Germinal center (tissue), 1 donor: Measurements from ENCODE around the gene ADM2.
A peak's percentile ranks its signal among the peaks of the same experiment; 100 is the strongest.

Experiments
- DNase-seq: peaks from one replicate; pipeline ENCODE4 v3.0.0; 2012; ENCODE audit warnings: mixed read lengths, low spot score

Gene ADM2

DNA sequence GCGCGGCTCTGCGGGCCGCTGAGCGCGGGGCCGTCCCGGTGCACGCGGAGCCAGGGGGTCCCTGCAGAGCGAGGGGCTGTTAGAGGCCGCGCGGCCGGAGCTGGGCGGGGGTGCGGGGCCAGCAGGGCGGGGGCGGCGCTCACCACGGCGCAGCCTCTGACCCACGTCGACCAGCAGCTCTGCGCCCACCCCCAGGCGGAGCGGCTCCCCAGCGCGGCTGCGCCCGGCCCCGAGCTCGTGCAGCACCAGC lies 44.4 kb downstream of the ADM2 start:
- DNase-seq, result no peak

DNA sequence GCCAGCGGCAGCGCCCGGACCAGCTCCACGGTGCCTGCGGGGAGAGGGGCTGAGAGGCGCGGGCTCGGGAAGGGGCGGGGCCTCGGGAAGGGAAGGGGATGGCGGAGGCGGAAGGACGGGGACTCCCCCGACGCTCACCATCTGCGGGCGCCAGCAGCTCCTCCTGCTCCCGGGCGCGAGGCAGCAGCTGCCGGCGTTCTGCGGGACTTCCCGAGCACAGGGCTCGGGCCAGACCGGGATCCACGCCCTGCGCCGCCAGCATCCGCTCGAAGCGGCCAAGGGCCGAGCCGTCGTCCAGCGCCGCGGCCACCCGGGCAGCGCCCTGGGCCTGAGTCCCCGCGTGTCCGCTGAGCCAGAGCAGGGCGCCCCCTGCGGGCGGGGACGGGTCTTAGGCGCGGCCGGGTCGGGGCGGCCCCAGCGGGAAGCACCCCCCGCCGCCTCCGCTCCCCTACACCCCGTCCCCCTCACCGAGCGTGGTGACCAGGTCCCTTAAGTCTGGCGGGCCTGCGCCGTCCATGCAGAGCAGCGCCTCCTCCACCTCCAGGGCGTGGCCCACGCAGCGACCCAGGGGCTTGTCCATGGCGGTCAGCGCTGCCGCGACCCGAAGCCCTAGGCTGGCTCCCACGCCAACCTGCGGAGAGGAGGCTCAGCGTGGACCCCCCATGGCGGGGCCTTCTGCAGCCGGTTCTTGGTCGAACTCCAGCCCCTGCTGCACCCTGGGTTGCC lies 44.9 kb downstream of the ADM2 start:
- peak; percentile 84 for DNase-seq

DNA sequence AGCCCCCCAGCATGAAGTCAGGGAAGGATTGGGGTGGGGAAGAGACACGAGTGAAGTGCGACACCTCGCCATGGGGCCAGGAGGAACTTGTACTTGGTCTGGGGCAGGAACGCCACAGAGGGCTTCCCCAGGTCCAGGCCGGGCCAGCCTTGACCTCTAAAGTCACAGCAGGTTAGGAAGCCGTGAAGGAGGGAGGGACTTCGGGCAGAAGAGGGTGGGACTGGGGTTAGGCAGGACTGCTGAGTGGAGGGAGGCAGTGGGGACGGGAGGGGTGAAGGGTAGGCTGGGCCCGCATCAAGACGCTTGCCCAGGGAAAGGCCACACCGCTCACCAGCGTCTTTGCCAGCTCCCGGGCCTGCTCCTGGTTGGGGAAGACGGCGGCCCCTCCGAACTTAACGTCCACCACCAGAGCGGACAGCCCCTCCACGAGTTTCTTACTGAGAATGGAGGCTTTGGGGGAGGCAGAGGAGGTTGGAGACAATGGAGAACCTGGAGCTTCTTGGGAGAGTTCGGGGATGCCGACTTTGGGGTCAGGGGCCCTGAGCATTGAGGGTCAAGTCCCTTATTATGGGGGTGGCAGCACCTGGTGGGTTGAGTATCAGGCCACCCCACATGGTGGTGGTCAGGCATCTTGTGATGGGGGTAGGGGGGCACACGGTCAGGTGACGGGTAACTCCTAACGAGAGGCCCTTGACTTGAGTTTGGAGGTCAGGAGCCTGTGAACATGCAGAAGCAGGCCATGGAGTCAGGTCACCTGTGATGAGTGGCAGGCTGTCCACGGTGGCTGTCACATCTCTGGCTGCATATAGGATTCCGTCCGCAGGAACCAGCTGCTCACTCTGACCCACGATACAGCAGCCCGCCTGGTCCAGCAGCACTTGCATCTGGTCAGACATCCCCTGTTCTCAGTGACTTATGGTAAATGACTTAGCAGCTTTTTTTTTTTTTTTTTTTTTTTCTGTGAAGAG lies 45.8 kb downstream of the ADM2 start:
- DNase-seq, result no peak

DNA sequence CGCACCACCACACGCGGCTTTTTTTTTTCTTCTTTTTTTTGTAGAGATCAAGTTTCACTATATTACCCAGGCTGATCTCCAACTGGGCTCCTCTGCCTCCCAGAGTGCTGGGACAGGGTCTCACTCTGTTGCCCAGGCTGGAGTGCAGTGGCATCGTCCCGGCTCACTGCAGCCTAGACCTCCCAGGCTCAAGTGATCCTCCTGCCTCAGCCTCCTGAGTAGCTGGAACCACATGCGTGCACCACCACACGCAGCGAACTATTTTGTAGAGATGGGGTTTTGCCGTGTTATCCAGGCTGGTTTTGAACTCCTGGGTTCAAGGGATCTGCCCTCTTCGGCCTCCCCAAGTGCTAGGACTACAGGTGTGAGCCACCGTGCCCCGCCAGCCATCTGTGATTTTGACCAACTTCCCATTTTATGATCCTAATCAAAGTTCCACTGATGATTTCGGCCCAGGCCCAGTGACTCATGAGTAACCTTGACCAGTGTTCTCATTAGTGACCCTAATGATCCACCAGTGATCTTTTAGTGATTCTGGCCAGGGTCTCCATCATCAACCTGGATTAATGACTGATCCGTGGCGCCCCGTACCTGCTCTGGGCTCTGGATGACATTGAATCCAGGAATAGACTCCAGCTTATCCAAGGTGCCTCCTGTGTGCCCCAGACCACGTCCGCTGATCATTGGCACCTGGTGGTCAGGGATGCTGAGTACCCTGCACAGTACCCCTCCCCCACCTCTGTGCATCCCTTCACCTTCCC lies 46.8 kb downstream of the ADM2 start:
- DNase-seq, result no peak

DNA sequence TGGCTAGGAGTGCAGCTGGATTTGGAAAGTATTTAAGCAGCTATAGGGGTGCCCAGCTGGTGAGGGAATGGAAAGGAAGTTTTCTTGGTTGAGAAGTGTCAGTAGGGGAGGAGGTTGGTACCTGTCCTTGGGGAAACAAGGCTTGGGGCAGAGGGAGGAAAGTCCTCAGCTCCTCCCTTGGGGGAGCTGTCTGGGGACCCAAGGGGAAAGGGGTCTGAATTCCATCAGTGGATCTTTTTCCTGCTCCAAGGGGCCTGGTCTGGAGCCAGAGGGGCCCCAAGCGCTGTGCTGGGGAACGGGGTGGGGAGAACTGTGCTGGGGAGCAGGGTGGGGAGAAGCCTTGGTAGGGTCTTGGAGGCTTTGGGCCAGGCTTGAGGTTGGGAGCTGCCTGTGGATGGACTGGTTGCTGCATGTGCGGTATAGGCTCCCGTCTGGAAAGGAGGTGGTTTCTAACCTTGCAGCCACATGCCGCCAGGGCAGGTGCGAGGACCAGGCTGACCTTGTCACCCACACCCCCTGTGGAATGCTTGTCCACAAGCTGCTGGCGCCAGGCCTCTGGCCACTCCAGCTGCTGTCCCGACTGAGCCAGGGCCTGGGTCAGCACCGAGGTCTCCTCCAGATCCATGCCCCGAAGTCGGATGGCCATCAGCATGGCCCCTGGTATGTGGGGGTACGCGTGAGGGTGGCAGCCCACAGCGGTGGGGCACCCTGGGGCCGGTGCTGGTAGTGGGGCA lies 47.5 kb downstream of the ADM2 start:
- no peak for DNase-seq

DNA sequence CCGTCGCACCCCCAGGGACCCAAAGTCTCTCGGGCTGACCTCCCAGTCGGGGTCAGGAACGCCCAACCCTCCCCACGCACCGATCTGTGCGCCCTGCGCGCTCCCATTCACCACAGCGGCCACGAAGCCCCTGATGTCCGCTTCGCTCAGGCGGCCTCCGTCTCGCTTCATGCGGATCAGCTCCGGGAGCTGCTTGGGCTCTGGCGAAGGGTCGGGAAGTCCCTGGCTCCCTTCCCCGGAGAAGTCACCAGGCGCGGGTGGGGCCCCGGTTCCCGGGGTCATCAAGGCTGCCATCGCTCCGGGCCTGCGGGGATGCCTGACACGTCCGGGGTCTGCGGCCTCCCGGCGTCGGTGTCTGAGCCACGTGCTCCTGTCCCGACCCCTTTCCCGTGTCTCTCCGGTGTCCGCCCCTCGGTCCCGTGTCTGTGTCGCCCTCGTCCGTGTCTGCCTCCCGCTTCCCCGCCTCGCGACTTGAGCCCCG lies 48.1 kb downstream of the ADM2 start:
- no peak for DNase-seq

DNA sequence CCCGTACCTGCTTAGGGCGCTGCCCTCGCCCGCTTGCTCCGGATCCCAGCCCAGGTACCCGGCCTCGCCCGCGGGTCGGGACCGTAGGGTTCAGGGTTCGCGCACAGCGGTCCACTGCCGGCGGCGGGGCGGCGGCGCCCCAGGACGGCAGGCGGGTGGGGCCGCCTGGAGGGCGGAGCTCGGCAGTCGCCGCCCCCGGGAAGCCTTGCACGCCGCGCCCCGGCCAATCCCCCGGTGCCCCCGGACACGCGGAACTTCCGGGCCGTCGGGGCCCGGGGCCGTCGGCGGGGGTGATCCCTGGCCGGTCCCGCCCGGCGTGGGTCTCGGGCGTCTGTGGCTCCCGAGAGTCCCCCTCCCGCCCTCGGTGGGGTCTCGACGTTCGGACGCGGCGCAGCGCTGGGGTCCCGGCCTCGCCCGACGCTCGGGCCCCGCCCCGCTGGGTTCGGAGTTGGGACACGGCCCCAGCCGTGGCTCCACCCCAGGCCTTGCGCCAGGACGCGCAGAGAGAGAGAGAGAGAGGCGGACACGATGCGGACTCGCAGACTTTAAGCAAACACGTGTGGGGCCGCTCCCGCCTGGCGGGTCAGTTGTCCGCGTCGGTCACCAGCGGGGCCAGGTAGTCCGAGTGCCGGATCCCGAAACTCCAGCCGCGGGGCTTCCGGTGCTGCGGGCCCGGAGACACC lies 48.7 kb downstream of the ADM2 start, which contains the start of gene TYMP:
Gene TYMP (minus strand): TSS at position 116 of the 683 bp plus-strand sequence. CDS start 303 bp downstream, outside the sequence.
- DNase-seq, result peak; percentile 85

DNA sequence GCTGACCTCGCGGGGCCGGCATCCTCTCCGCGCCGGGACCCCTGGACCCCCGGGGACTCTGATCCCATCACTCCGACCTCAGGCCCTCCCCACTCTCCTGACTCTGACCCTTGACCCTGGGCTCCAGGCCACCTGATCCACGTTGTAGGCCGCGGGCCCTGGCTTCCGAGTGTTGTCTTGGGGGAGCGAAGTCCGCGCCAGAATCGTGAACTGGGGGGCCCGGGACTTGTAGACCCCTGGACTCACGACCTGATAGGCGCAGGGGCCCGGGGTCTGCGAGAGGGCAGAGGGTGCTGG lies 49.2 kb downstream of the ADM2 start:
- no peak for DNase-seq

DNA sequence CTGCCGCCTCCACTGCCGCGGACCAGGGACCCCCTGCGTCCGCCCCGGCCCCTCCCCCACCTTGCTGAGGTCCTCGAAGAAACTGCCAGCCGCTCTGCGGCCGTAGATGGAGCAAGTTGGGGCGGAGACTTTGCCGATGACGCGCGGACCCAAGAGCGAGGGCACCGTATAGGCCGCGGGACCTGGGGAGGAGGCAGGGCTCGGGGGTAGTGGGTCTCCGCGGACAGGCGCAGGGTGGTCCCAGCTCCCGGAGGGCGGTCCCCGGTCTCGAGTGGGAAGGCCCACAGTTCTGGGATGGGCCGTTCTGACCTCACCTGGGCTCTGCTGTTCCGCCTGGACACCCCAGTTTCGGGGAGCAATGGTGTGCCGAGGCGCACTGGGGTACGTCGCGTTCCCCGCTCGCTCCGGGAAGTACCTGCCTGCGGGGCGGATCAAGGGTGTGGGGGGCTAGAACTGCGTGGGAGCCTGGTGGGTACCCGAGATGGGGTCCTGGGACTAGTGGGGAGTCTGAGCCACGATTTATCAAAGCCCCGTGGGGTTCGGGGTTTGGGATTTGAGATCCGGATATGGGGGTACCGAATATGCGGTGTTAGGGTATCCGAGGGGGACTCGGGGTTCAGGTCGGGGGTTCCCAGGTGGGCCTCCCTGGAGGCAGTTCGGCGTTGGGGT lies 49.7 kb downstream of the ADM2 start:
- peak; percentile 75 for DNase-seq

DNA sequence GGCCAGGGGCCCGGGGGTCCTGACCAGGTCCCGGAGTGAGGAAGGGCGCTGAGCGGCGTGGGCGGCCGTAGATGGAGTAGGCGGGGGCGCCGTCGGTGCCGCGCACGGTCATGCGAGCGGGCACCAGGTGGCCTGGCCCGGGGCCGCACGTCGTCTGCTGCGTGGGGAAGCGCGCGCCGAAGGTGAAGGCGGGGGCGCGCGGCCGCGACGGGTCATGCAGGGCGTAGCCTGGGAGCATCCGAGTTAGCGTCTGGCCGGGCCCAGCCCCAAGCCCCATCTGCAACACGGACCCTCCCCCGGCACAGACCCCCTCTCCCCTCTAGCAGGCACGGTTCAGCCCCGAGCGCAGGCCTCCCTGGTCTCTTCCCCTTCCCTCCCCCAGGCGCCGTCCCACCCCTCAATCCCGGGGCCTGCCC lies 50.2 kb downstream of the ADM2 start:
- DNase-seq, result peak; percentile 70

DNA sequence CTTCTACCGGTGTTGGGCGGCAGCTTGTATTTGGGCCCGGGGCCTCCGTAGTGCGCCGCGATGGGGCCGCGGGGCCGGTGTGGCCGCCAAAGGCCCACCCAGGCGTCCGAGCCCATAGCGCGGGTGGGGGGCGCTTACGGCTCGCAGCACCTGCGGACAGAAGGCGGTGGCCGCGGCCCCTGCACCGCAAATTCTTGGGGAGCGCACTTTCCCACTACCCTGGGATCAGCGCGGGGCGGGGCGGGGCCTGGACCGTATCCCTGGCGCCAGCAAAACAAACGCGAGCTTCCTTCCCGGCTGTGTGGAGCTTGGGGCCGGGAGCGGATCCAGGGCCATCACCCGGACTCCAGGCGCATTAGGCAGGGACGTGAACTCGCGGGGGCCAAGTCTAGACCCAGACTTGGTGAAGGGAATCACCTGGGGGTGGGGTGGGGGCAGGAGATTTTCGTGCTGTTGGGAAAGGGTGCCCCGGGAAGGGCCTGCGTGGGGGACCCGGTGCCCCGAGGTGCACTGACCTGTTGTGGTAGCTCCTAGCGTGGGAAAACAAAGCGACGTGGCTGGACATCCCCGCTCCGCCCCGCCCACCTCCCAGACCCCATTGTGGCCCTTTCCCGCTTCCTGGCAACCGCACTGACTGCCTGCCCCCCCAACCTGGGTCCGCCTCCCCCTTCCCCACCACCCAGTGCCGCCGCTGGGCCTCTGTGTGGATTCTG lies 50.8 kb downstream of the ADM2 start:
- no peak for DNase-seq

DNA sequence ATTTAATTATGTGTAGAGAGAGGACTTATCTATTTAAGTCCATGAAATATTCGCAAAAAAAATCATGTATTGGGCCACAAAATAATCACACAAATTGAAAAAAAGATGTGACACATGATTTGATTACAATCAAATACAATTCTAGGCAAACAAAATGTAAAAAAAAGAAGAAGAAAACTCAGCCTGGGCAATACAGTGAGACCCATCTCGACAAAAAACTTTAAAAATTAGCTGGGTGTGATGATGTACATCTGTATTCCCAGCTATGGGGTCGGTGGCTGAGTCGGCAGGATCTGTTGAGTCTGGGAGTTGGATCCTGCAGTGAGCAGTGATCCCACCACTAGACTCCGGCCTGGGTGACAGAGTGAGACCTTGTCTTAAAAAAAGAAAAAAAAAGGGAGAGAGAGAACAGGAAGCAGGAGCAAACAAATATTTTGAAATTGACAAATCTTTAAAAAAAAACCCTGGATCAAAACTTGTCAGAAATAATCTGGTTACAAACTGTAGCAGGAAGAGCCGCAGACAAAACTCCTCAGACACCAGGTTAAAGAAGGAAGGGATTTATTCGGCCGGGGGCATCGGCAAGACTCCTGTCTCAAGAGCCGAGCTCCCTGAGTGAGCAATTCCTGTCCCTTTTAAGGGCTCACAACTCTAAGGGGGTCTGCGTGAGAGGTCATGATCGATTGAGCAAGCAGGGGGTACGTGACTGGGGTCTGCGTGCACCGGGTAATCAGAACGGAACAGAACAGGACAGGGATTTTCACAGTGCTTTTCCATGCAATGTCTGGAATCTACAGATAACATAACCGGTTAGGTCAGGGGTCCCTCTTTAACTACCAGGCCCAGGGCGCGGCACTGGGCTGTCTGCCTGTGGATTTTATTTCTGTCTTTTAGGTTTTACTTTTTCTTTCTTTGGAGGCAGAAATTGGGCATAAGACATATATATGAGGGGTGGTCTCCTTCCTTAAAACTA lies 51.8 kb downstream of the ADM2 start:
- no peak for DNase-seq

DNA sequence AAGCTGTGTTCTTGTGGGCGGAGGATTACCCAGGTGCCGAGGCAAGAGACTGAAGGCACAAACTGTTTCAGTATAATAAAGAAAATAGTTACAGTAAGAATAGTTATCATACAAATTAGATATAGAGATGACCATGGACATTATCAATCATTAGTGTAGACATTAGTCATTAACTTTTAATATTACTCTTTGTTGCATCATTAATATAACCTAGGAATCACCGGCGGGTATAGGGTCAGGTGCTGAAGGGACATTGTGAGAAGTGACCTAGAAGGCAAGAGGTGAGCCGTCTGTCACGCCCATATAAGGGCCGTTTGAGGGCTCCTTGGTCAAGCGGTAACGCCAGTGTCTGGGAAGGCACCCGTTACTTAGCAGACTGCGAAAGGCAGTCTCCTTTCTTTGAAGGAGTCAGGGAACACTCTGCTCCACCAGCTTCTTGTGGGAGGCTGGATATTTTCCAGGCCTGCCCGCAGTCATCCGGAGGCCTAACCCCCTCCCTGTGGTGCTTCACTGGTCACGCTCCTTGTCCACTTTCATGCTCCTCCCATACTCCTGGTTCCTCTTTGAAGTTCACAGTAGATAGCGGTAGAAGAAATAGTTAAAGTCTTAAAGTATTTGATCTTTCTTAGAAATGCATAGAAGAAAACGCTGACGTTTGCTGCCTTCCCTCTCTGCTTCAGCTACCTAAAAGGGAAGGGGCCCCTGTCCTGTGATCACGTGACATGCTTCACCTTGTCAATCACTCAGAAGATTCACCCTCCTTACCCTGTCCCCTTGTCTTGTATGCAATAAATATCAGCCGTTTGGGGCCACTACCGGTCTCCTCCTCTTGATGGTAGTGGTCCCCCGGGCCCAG lies 52.7 kb downstream of the ADM2 start:
- DNase-seq, result peak; percentile 5

DNA sequence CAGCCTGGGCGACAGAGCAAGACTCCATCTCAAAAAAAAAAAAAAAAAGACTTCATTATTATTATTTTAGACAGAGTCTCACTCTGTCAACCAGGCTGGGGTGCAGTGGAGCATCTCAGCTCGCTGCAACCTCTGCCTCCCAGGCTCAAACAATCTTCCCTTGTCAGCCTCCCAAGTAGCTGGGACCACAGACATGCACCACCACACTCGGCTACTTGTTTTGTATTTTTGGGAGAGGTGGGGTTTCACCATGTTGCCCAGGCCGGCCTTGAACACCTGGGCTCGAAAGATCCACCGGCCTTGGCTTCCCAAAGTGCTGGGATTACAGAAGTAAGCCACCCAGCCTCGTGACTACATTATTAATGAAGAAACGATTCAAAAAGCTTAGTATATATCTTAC lies 53.8 kb downstream of the ADM2 start:
- DNase-seq, result peak; percentile 5
